Heart left ventricle (tissue), 16 donors: ENCODE data around the gene FFAR3. TPM values are rescaled to one million over a fixed set of nuclear protein-coding genes. Genes with fewer than 3 reads are reported as not detected.
"Not testable (repeated sequence)": the region's sequence is repeated elsewhere in the genome, so short reads cannot be mapped to it uniquely, and the experiment has no call there.

ENCODE experiments used
- ATAC-seq, 4 donors: fragments of 200-7000 bp; cut with Tn5 transposase; one replicate each; pipeline ENCODE4 v1.9.1; 2020 to 2022; ENCODE audit warnings: moderate library complexity in 4 of 4, mild to moderate bottlenecking in 3 of 4, moderate number of reproducible peaks in 1 of 4
- DNase-seq, 5 donors: peaks; one replicate each; pipeline ENCODE4 v3.0.0-alpha.2; 2020
- H3K27ac ChIP-seq, 12 donors: fragments of 200-600 bp; sonication (generic) in 4 of 12; one replicate each; pipeline versions ENCODE4 v1.5.0 to v1.8.0; 2016 to 2022; ENCODE audit warnings: mild to moderate bottlenecking in 2 of 12
- H3K27me3 ChIP-seq, 9 donors: fragments of 200-600 bp; sonication (generic) in 2 of 9; one replicate each; pipeline versions ENCODE4 v1.5.1 to v1.8.0; 2016 to 2022; ENCODE audit warnings: mild to moderate bottlenecking in 3 of 9
- H3K36me3 ChIP-seq, 9 donors: fragments of 200-600 bp; sonication (generic) in 2 of 9; one replicate each; pipeline versions ENCODE4 v1.5.0 to v1.8.0; 2018 to 2022; ENCODE audit warnings: mild to moderate bottlenecking in 2 of 9
- H3K4me1 ChIP-seq, 12 donors: fragments of 200-600 bp; sonication (generic) in 4 of 12; one replicate each; pipeline versions ENCODE4 v1.5.0 to v1.8.0; 2016 to 2022; ENCODE audit warnings: mild to moderate bottlenecking in 3 of 12
- H3K4me3 ChIP-seq, 12 donors: fragments of 200-600 bp; sonication (generic) in 4 of 12; one replicate each; pipeline versions ENCODE4 v1.5.0 to v1.8.0; 2017 to 2022; ENCODE audit warnings: mild to moderate bottlenecking in 9 of 12, moderate library complexity in 4 of 12
- H3K9me3 ChIP-seq, 12 donors: fragments of 200-600 bp; sonication (generic) in 4 of 12; one replicate each; pipeline versions ENCODE4 v1.5.0 to v1.8.0; 2016 to 2022; ENCODE audit warnings: mild to moderate bottlenecking in 1 of 12
- CTCF ChIP-seq, 12 donors: fragments of 200-600 bp; sonication (generic) in 4 of 12; IDR thresholded peaks; one replicate each; pipeline versions ENCODE4 v1.5.0 to v1.8.0; 2018 to 2022; ENCODE audit warnings: antibody characterized with exemption in 12 of 12, mild to moderate bottlenecking in 5 of 12
- POLR2A ChIP-seq, 2 donors: fragments of 450-650 bp; IDR thresholded peaks; one replicate each; pipeline ENCODE4 v1.6.1; 2017; ENCODE audit warnings: antibody characterized with exemption in 2 of 2, mild to moderate bottlenecking in 2 of 2, moderate library complexity in 2 of 2
- WGBS, 4 donors: extraction: QIAGEN DNeasy Blood & Tissue Kit in 2 of 4; methylation state at CpG; one replicate each; pipeline versions ENCODE4 v1.1.5 to v1.1.7; 2013 to 2018; 5-methylcytosine and 5-hydroxymethylcytosine counted together
- intact Hi-C, 10 donors: fragments of 100-400 bp; cut with DNase I; formaldehyde crosslinking; loops; one replicate each; pipeline versions ENCODE4 v1.11.1 to v1.14.2; 2022
- polyA plus RNA-seq, 2 donors: library from polyadenylated mRNA; stranded (reverse); fragments of 200-250 nt; gene quantifications; one replicate each; pipeline ENCODE4 v1.2.3, GENCODE V29; 2013
- total RNA-seq, 9 donors: library from RNA; depleted of rRNA in 2 of 9; stranded (reverse); fragments of >200 nt in 2 of 9; fragmentation: NEBNext Ultra II Directional in 3 of 9; extraction: Animal tissue kit (Norgen Biotek cat#: 25700) in 3 of 9; gene quantifications; one replicate each; pipeline versions ENCODE4 v1.1.0 to v1.2.4, GENCODE V29; 2016 to 2023
- donor health status: ischemic (EF 13 %, LVEDD 7.1; RV severe dilation, severe dysfunction).
- donor health status: healthy with polysubstance abuse.
- donor health status: DM: no; HTN: yes; CAD: no.
- donor health status: DM: no; HTN: no; CAD: no.
- donor health status: ischemic (EF 25% LVEDD 6.9; RV normal size, moderate dysfunction).
- donor health status: ischemic (EF 25% LVEDD 5.7; RV mildly dilated, moderate dysfunction).
- donor health status: healthy.
- donor health status: DM: yes; HTN: yes; CAD: no.
- donor health status: ischemic (EF 35%, LVEDD 5.7; RV mildly dilated, moderate dysfunction).
- donor health status: nonischemic (EF 11% LVEDD 7.7; RV severe dilation, severe dysfunction).
- donor health status: DM: yes; HTN: yes; CAD: no.
- donor health status: PGD.
- donor health status: ischemic (EF 29% LVEDD 5.4; RV normal size, mild dysfunction).
- donor health status: nonischemic (EF 23%, LVEDD 6.1; RV moderate dilation, normal function).

Gene FFAR3
- total and polyA plus RNA-seq, 11 donors: 0.11 to 0.96 (median 0.15) TPM; not detected in 8

GRCh38 chr19:35399948-35400772 is 41.9 kb downstream of the FFAR3 start:
- no peak for TF ChIP-seq POLR2A (IDR thresholded peaks at IDR 0.05)
- DNase-seq (no peak), ATAC-seq (no peak)
- peaks cover 0 to 18% (median 1%) of the 10 kb centered on the region in 12 donors for H3K4me1 ChIP-seq
- no peaks in the 10 kb centered on the region for H3K27me3 ChIP-seq
- H3K36me3 ChIP-seq: no peaks in the 10 kb centered on the region
- WGBS, 4 donors: 82 to 93% (median 84%) methylated on average over 10 of the region's 10 CpGs
- no peak overlapping the region for H3K4me3 ChIP-seq
- H3K27ac ChIP-seq: peak overlapping the region in 1 of 12 donors; percentile 42
- H3K9me3 ChIP-seq: no peaks in the 10 kb centered on the region
- intact Hi-C loops: no loop called here

- intact Hi-C loops: no loop called here
- DNase-seq (no peak), ATAC-seq (no peak)
- Histone ChIP-seq H3K27ac (no peak overlapping the region), H3K4me1 (peaks cover 0 to 16% (median under 1%) of the 10 kb centered on the region in 12 donors), H3K27me3 (no peaks in the 10 kb centered on the region), H3K36me3 (no peaks in the 10 kb centered on the region), H3K9me3 (no peaks in the 10 kb centered on the region), H3K4me3 (no peak overlapping the region)
- TF ChIP-seq POLR2A (IDR thresholded peaks at IDR 0.05) (no peak), CTCF (IDR thresholded peaks at IDR 0.05) (no peak)
- WGBS, 4 donors: 89 to 96% (median 94%) methylated on average over 7 of the region's 7 CpGs
These were observed 42.5 kb downstream of the FFAR3 start for GRCh38 chr19:35400773-35401100.

- H3K4me1 ChIP-seq: peaks cover 0 to 15% (median 0%) of the 10 kb centered on the region in 12 donors
- H3K27me3 ChIP-seq, H3K9me3 ChIP-seq, ATAC-seq, DNase-seq, intact Hi-C loops, H3K27ac ChIP-seq, H3K36me3 ChIP-seq, H3K4me3 ChIP-seq: not testable (repeated sequence)
- 83 to 89% (median 88%) methylated on average over 9 of the region's 9 CpGs for WGBS, 4 donors
These were observed 43.2 kb downstream of the FFAR3 start for GRCh38 chr19:35401416-35401815.

GRCh38 chr19:35403116-35403760 is 45.0 kb downstream of the FFAR3 start:
- Histone ChIP-seq H3K4me3 (no peak overlapping the region), H3K36me3 (no peaks in the 10 kb centered on the region), H3K27me3 (no peaks in the 10 kb centered on the region), H3K9me3 (no peaks in the 10 kb centered on the region), H3K27ac (no peak overlapping the region), H3K4me1 (peaks cover 0 to 15% (median 0%) of the 10 kb centered on the region in 12 donors)
- no peak for TF ChIP-seq CTCF (IDR thresholded peaks at IDR 0.05)
- no peak for TF ChIP-seq POLR2A (IDR thresholded peaks at IDR 0.05)
- intact Hi-C loops: no loop called here
- DNase-seq (no peak), ATAC-seq (peak in 1 of 4 donors; percentile 20)
- WGBS, 4 donors: 66 to 82% (median 67%) methylated on average over 8 of the region's 8 CpGs

- H3K9me3 ChIP-seq: no peaks in the 10 kb centered on the region
- H3K27me3 ChIP-seq: no peaks in the 10 kb centered on the region
- no peaks in the 10 kb centered on the region for H3K36me3 ChIP-seq
- no peak overlapping the region for H3K27ac ChIP-seq
- no peak overlapping the region for H3K4me3 ChIP-seq
- WGBS, 4 donors: 72 to 83% (median 78%) methylated on average over 11 of the region's 11 CpGs
- peaks cover 0 to 9% (median 0%) of the 10 kb centered on the region in 12 donors for H3K4me1 ChIP-seq
- intact Hi-C loops: no loop called here
- DNase-seq (peak in 1 of 5 donors; percentile 55), ATAC-seq (peak in 1 of 4 donors; percentile 67)
- no peak for TF ChIP-seq CTCF (IDR thresholded peaks at IDR 0.05)
- no peak for TF ChIP-seq POLR2A (IDR thresholded peaks at IDR 0.05)
These were observed 46.8 kb downstream of the FFAR3 start for GRCh38 chr19:35404879-35405622.
